C4-2B (cell line): ENCODE measurements around the gene BTG1.

Source experiments
- CTCF ChIP-seq: fragments of 450-650 bp; conservative IDR thresholded peaks from 2 replicates; pipeline ENCODE4 v1.5.1; 2017; ENCODE audit warnings: mild to moderate bottlenecking
- ZFX ChIP-seq: fragments of 450-650 bp; IDR thresholded peaks from 2 replicates; pipeline ENCODE4 v1.6.1; 2017

GRCh38 chr12:92146497-92147224 lies 1.0 kb upstream of the BTG1 start:
- TF ChIP-seq CTCF (no peak), ZFX (no peak)
